ENCODE measurements around the gene ZBTB42. TPM values are rescaled to one million over a fixed set of nuclear protein-coding genes. Genes with fewer than 3 reads are reported as not detected.

ZBTB42 gene
- total RNA-seq, 1 experiment from 2014 or later, result 16.5 TPM

DNA sequence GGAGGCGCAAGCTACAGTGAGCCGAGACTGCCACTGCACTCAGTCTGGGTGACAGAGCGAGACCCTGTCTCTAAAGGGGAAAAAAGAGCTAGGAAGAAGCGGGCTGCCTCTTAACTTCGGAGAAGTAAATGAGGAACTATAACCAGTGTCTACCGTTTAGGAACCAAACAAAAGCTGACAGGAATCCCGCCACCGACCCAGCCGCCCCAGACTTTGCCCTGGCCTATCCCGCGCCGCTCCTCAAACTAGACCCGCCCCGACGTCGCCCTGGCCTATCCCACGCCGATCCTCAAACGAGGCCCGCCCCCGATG, 48.5 kb upstream of the ZBTB42 start:
- intact Hi-C loops (cut with micrococcal nuclease; ENCODE audit: unreplicated experiment) (no loop called here), in situ Hi-C loops (cut with HindIII; ENCODE audit: low pct_unique_long_range_greater_than_20kb, low sequenced_read_pairs) (no loop called here)
- ChIA-PET POLR2A (interaction anchor here (0.6 to 0.8 kb wide), 3 partner anchors 49 to 921 kb away, joined by 3 to 7 read pairs (median 3); partner anchors contain the start of gene ZBTB42), CTCF (interaction anchor here (0.5 to 1.4 kb wide), 4 partner anchors 16 to 74 kb away, joined by 3 to 5 read pairs (median 4); no protein-coding TSS in a partner anchor)
- H3K36me3 ChIP-seq (ENCODE audit: control insufficient read depth, insufficient read depth, low read length), result peaks cover 3% of the 10 kb centered on the region; the same call in 1 of the 2 replicates
- peak overlapping the region; percentile 83 for H3K27ac ChIP-seq (ENCODE audit: low read length)
- ATAC-seq (peak; percentile 93), DNase-seq (ENCODE audit: low read depth, low spot score) (no peak)
- TF ChIP-seq SIN3A (IDR thresholded peaks at IDR 0.05; ENCODE audit: borderline replicate concordance, insufficient read depth, low read depth, low read length) (0 out of 2 replicates have a peak, but pooled peaks have one; percentile 59), POLR2AphosphoS5 (IDR thresholded peaks at IDR 0.05; ENCODE audit: low read depth, low read length) (0 out of 2 replicates have a peak, but pooled peaks have one; percentile 45), TCF7L2 (IDR thresholded peaks at IDR 0.05; ENCODE audit: low read depth, low read length) (no peak)
- TF ChIP-seq, protein P1, sequence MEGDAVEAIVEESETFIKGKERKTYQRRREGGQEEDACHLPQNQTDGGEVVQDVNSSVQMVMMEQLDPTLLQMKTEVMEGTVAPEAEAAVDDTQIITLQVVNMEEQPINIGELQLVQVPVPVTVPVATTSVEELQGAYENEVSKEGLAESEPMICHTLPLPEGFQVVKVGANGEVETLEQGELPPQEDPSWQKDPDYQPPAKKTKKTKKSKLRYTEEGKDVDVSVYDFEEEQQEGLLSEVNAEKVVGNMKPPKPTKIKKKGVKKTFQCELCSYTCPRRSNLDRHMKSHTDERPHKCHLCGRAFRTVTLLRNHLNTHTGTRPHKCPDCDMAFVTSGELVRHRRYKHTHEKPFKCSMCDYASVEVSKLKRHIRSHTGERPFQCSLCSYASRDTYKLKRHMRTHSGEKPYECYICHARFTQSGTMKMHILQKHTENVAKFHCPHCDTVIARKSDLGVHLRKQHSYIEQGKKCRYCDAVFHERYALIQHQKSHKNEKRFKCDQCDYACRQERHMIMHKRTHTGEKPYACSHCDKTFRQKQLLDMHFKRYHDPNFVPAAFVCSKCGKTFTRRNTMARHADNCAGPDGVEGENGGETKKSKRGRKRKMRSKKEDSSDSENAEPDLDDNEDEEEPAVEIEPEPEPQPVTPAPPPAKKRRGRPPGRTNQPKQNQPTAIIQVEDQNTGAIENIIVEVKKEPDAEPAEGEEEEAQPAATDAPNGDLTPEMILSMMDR (IDR thresholded peaks at IDR 0.05), result no peak
- TF ChIP-seq, protein P2, sequence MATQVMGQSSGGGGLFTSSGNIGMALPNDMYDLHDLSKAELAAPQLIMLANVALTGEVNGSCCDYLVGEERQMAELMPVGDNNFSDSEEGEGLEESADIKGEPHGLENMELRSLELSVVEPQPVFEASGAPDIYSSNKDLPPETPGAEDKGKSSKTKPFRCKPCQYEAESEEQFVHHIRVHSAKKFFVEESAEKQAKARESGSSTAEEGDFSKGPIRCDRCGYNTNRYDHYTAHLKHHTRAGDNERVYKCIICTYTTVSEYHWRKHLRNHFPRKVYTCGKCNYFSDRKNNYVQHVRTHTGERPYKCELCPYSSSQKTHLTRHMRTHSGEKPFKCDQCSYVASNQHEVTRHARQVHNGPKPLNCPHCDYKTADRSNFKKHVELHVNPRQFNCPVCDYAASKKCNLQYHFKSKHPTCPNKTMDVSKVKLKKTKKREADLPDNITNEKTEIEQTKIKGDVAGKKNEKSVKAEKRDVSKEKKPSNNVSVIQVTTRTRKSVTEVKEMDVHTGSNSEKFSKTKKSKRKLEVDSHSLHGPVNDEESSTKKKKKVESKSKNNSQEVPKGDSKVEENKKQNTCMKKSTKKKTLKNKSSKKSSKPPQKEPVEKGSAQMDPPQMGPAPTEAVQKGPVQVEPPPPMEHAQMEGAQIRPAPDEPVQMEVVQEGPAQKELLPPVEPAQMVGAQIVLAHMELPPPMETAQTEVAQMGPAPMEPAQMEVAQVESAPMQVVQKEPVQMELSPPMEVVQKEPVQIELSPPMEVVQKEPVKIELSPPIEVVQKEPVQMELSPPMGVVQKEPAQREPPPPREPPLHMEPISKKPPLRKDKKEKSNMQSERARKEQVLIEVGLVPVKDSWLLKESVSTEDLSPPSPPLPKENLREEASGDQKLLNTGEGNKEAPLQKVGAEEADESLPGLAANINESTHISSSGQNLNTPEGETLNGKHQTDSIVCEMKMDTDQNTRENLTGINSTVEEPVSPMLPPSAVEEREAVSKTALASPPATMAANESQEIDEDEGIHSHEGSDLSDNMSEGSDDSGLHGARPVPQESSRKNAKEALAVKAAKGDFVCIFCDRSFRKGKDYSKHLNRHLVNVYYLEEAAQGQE (IDR thresholded peaks at IDR 0.05; ENCODE audit: insufficient read depth in 1 of 2, low read depth in 2 of 2, low read length in 1 of 2), result no peak
- no peaks in the 10 kb centered on the region for H3K9me3 ChIP-seq (ENCODE audit: control insufficient read depth, insufficient read depth, low read depth, low read length)
- peak overlapping the region; percentile 76 to 88 for H3K4me3 ChIP-seq (ENCODE audit: low read depth in 2 of 2, low read length in 2 of 2)
- peaks cover 17% of the 10 kb centered on the region for H3K4me1 ChIP-seq (ENCODE audit: control insufficient read depth, insufficient read depth, low read length)
- no peaks in the 10 kb centered on the region for H3K27me3 ChIP-seq (ENCODE audit: control insufficient read depth, insufficient read depth, low read length)
- no TSS peak for BruUV-seq (replicated peaks)

DNA sequence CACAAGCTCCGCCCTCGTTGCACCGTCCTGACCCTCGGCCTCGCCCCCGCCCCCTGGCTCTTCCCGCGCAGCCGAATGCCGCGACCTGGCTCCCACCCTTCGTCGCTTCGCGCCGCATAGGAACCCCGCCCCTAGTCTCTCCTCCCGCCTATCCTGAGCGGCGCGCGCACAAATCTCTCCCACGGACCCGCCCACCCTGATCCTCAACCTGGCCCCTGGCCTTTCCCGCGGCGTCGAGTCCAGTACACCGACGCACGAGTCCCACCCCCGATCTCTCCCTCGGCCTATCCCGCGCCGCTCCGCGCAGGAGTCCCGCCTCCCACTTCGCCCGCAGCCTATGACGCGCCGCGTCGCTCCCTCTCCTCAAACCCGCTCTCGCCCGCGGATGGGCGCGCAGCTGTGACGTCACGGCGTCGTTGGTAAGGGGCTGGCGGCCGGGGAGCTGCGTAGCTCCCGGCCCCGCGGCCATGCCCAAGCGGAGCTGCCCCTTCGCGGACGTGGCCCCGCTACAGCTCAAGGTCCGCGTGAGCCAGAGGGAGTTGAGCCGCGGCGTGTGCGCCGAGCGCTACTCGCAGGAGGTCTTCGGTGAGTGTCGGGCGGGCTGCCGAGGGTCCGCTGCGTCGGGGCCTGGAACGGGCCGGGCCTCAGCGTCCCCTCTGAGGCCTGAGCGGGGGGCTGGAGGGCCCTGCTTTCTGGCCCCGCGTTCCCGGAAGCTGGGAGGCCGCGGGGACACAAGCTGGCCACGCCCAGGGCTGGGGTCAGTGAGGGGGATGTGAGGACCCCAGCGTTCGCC, 48.0 kb upstream of the ZBTB42 start, which contains the start of gene SIVA1:
Gene SIVA1, plus strand, starts transcription at position 413 of the 793 bp plus-strand sequence. Its CDS starts 55 bp downstream, at position 468.
- Histone ChIP-seq H3K4me3 (ENCODE audit: low read depth in 2 of 2, low read length in 2 of 2) (peak within 1 kb of the TSS; percentile 76 to 88), H3K27ac (ENCODE audit: low read length) (peak within 1 kb of the TSS; percentile 83), H3K4me1 (ENCODE audit: control insufficient read depth, insufficient read depth, low read length) (peaks cover 17% of the 10 kb centered on the region), H3K27me3 (ENCODE audit: control insufficient read depth, insufficient read depth, low read length) (no peaks in the 10 kb centered on the region), H3K36me3 (ENCODE audit: control insufficient read depth, insufficient read depth, low read length) (peaks cover 3% of the 10 kb centered on the region; the same call in 1 of the 2 replicates), H3K9me3 (ENCODE audit: control insufficient read depth, insufficient read depth, low read depth, low read length) (no peaks in the 10 kb centered on the region)
- DNase-seq (ENCODE audit: low read depth, low spot score) (peak; percentile 93), ATAC-seq (peak; percentile 96)
- no TSS peak for BruUV-seq (replicated peaks)
- TF ChIP-seq SIN3A (IDR thresholded peaks at IDR 0.05; ENCODE audit: borderline replicate concordance, insufficient read depth, low read depth, low read length) (0 out of 2 replicates have a peak, but pooled peaks have one; percentile 52), TCF7L2 (IDR thresholded peaks at IDR 0.05; ENCODE audit: low read depth, low read length) (no peak)
- intact Hi-C loops (cut with micrococcal nuclease; ENCODE audit: unreplicated experiment), result no loop called here
- ChIA-PET POLR2A (interaction anchor here (0.6 to 0.8 kb wide), 3 partner anchors 48 to 922 kb away, joined by 3 to 7 read pairs (median 3); partner anchors contain the start of gene ZBTB42), CTCF (interaction anchor here (0.5 to 1.4 kb wide), 5 partner anchors 15 to 339 kb away, joined by 3 to 5 read pairs (median 4); no protein-coding TSS in a partner anchor)
- in situ Hi-C loops (cut with HindIII; ENCODE audit: low pct_unique_long_range_greater_than_20kb, low sequenced_read_pairs), result no loop called here
